ENCODE data around the gene ZNF664. TPM values are rescaled to one million over a fixed set of nuclear protein-coding genes. Genes with fewer than 3 reads are reported as not detected.

ZNF664 gene
- total and polyA plus RNA-seq, 8 donors, result 23.0 to 72.7 (median 56.7) TPM

- H3K27ac ChIP-seq, result no peak overlapping the region
- no peaks in the 10 kb centered on the region for H3K9me3 ChIP-seq
- peaks cover 0 to 9% (median 0%) of the 10 kb centered on the region in 3 donors for H3K4me1 ChIP-seq
- no peak overlapping the region for H3K4me3 ChIP-seq
- H3K27me3 ChIP-seq, result no peaks in the 10 kb centered on the region
- FAIRE-seq, result no peak
- peaks cover 0 to 23% (median 13%) of the 10 kb centered on the region in 3 donors for H3K36me3 ChIP-seq
- no peak for TF ChIP-seq CTCF (IDR thresholded peaks at IDR 0.05)
- DNase-seq, result no peak
- WGBS, 2 donors, result 82 to 84% methylated on average over 13 of the region's 13 CpGs
- intact Hi-C loops (cut with DNase I), result no loop called here
- no peak for ATAC-seq
Observed at GRCh38 chr12:124015494-124016461, 42.8 kb downstream of the ZNF664 start.

DNA sequence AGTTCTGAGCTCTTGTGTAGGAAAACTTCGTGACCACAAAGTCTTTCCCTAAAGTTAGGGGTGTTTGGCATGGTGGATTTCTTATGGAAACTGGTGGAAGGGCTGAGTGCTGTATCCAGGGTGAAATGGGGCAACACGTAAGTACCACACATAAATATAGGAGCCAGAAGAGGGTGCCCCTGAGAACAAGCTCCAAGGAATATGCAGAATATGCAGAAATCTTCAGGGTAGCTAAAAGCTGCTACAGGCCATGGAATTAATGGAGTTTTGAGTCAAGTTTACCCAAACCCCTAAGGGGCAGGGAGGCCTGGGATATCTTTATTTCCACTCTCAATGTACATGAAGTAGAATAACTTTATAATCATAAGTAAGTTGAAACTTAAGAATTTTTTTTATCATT lies 44.0 kb downstream of the ZNF664 start:
- ATAC-seq (no peak), DNase-seq (no peak), FAIRE-seq (no peak)
- Histone ChIP-seq H3K27me3 (no peaks in the 10 kb centered on the region), H3K36me3 (peaks cover 0 to 17% (median 8%) of the 10 kb centered on the region in 3 donors), H3K9me3 (no peaks in the 10 kb centered on the region), H3K27ac (no peak overlapping the region), H3K4me1 (no peaks in the 10 kb centered on the region), H3K4me3 (no peak overlapping the region)
- 95 to 100% methylated on average over 2 of the region's 2 CpGs for WGBS, 2 donors
- no peak for TF ChIP-seq CTCF (IDR thresholded peaks at IDR 0.05)
- intact Hi-C loops (cut with DNase I), result no loop called here

- peak in 1 of 4 donors; percentile 56 for ATAC-seq
- no peak for FAIRE-seq
- WGBS, 2 donors, result 89 to 90% methylated on average over 2 of the region's 2 CpGs
- H3K36me3 ChIP-seq, result peaks cover 0 to 3% (median 0%) of the 10 kb centered on the region in 3 donors
- TF ChIP-seq CTCF (IDR thresholded peaks at IDR 0.05), result no peak
- no peak for DNase-seq
- no peaks in the 10 kb centered on the region for H3K4me1 ChIP-seq
- no peaks in the 10 kb centered on the region for H3K9me3 ChIP-seq
- no peak overlapping the region for H3K4me3 ChIP-seq
- intact Hi-C loops (cut with DNase I), result no loop called here
- H3K27me3 ChIP-seq, result no peaks in the 10 kb centered on the region
- H3K27ac ChIP-seq, result no peak overlapping the region
Observed at GRCh38 chr12:124018539-124018938, 45.5 kb downstream of the ZNF664 start.

- ATAC-seq, result peak in 1 of 4 donors; percentile 20
- no peak overlapping the region for H3K27ac ChIP-seq
- DNase-seq, result no peak
Observed at GRCh38 chr12:124019115-124019514, 46.1 kb downstream of the ZNF664 start.

More at GRCh38 chr12:124019115-124019514, 46.1 kb downstream of the ZNF664 start:
- Histone ChIP-seq H3K9me3 (no peaks in the 10 kb centered on the region), H3K4me3 (no peak overlapping the region), H3K27me3 (no peaks in the 10 kb centered on the region), H3K4me1 (no peaks in the 10 kb centered on the region), H3K36me3 (no peaks in the 10 kb centered on the region)
- no peak for FAIRE-seq
- no peak for TF ChIP-seq CTCF (IDR thresholded peaks at IDR 0.05)
- intact Hi-C loops (cut with DNase I), result no loop called here

All from pancreas (tissue), 10 donors.